COR-L47 (cell line): ENCODE results near the gene TUT1.
"Not testable (repeated sequence)": the region's sequence is repeated elsewhere in the genome, so short reads cannot be mapped to it uniquely, and the experiment has no call there.

Experiments
- DNase-seq: peaks from one replicate; lab custom pipeline; 2025; lab: John Stamatoyannopoulos, UW

The TUT1 gene

GRCh38 chr11:62603776-62604299, 12.5 kb upstream of the TUT1 start:
- no peak for DNase-seq

- DNase-seq = no peak
Measured at GRCh38 chr11:62603072-62603408, 11.7 kb upstream of the TUT1 start.

GRCh38 chr11:62602141-62603071, 11.1 kb upstream of the TUT1 start:
- peak; percentile 62 for DNase-seq

GRCh38 chr11:62601372-62602140, 10.2 kb upstream of the TUT1 start, which contains the start of gene MTA2:
MTA2 (minus strand) TSS chr11:62601865; CDS start chr11:62601450, 415 bp downstream.
- DNase-seq = peak; percentile 98

GRCh38 chr11:62601122-62601371, 9.7 kb upstream of the TUT1 start:
- DNase-seq = no peak

GRCh38 chr11:62600367-62601121, 9.2 kb upstream of the TUT1 start:
- no peak for DNase-seq

- DNase-seq = no peak
Measured at GRCh38 chr11:62599901-62600300, 8.6 kb upstream of the TUT1 start.

GRCh38 chr11:62599069-62599696, 7.9 kb upstream of the TUT1 start:
- DNase-seq = peak; percentile 97

GRCh38 chr11:62595124-62595523, 3.8 kb upstream of the TUT1 start:
- DNase-seq = no peak

- peak; percentile 63 for DNase-seq
Measured at GRCh38 chr11:62593434-62594044, 2.2 kb upstream of the TUT1 start.

- no peak for DNase-seq
Measured at GRCh38 chr11:62592989-62593421, 1.7 kb upstream of the TUT1 start.

GRCh38 chr11:62592146-62592815, 958 bp upstream of the TUT1 start:
- DNase-seq = no peak

GRCh38 chr11:62588966-62589637, 2.2 kb downstream of the TUT1 start:
- DNase-seq = no peak

GRCh38 chr11:62585356-62585755, 6.0 kb downstream of the TUT1 start:
- DNase-seq = not testable (repeated sequence)

GRCh38 chr11:62581735-62582134, 9.6 kb downstream of the TUT1 start:
- DNase-seq = not testable (repeated sequence)

GRCh38 chr11:62580959-62581715, 10.2 kb downstream of the TUT1 start:
- DNase-seq = no peak

- no peak for DNase-seq
Measured at GRCh38 chr11:62579252-62579651, 12.1 kb downstream of the TUT1 start.

GRCh38 chr11:62578541-62578940, 12.8 kb downstream of the TUT1 start:
- no peak for DNase-seq

GRCh38 chr11:62577046-62577714, 14.1 kb downstream of the TUT1 start:
- DNase-seq = no peak
